Heart right ventricle (tissue), 16 donors: ENCODE data around the gene FADD. TPM values are rescaled to one million over a fixed set of nuclear protein-coding genes. Genes with fewer than 3 reads are reported as not detected.

Experiments used
- ATAC-seq, 8 donors: fragments of 200-7000 bp; cut with Tn5 transposase; one replicate each; pipeline ENCODE4 v1.9.1; 2020; ENCODE audit warnings: mild to moderate bottlenecking in 8 of 8, moderate library complexity in 8 of 8, moderate number of reproducible peaks in 1 of 8
- DNase-seq, 2 donors: peaks; one replicate each; pipeline ENCODE4 v3.0.0-alpha.2; 2020
- H3K27ac ChIP-seq, 10 donors: fragments of 200-600 bp; sonication (generic) in 2 of 10; one replicate each; pipeline versions ENCODE4 v1.5.0 to v1.8.0; 2020 to 2022; ENCODE audit warnings: mild to moderate bottlenecking in 3 of 10
- H3K27me3 ChIP-seq, 7 donors: fragments of 200-600 bp; one replicate each; pipeline ENCODE4 v1.8.0; 2021 to 2022; ENCODE audit warnings: mild to moderate bottlenecking in 2 of 7
- H3K36me3 ChIP-seq, 9 donors: fragments of 200-600 bp; sonication (generic) in 1 of 9; one replicate each; pipeline versions ENCODE4 v1.5.0 to v1.8.0; 2020 to 2022; ENCODE audit warnings: mild to moderate bottlenecking in 2 of 9
- H3K4me1 ChIP-seq, 9 donors: fragments of 200-600 bp; sonication (generic) in 1 of 9; one replicate each; pipeline versions ENCODE4 v1.5.0 to v1.8.0; 2020 to 2022; ENCODE audit warnings: mild to moderate bottlenecking in 4 of 9
- H3K4me3 ChIP-seq, 10 donors: fragments of 200-600 bp; sonication (generic) in 2 of 10; one replicate each; pipeline versions ENCODE4 v1.5.0 to v1.8.0; 2020 to 2022; ENCODE audit warnings: mild to moderate bottlenecking in 7 of 10, moderate library complexity in 2 of 10
- H3K9me3 ChIP-seq, 11 donors: fragments of 200-600 bp in 10 of 11; sonication (generic) in 2 of 11; one replicate each; pipeline versions ENCODE4 v1.5.0 to v1.8.0; 2013 to 2022; ENCODE audit warnings: mild to moderate bottlenecking in 2 of 11, control low read depth in 1 of 11, moderate library complexity in 1 of 11
- CTCF ChIP-seq, 9 donors: fragments of 200-600 bp; sonication (generic) in 2 of 9; IDR thresholded peaks; one replicate each; pipeline versions ENCODE4 v1.5.0 to v1.8.0; 2021 to 2022; ENCODE audit warnings: antibody characterized with exemption in 9 of 9, mild to moderate bottlenecking in 5 of 9, moderate library complexity in 1 of 9
- WGBS, 2 donors: extraction: QIAGEN DNeasy Blood & Tissue Kit; methylation state at CpG; one replicate each; pipeline ENCODE4 v1.1.7; 2013; ENCODE audit warnings: inconsistent platforms in 1 of 2; 5-methylcytosine and 5-hydroxymethylcytosine counted together
- intact Hi-C, 10 donors: fragments of 100-400 bp; cut with DNase I; formaldehyde crosslinking; loops; one replicate each; pipeline versions ENCODE4 v1.11.1 to v1.14.2; 2022
- polyA plus RNA-seq, 2 donors: library from polyadenylated mRNA; stranded (reverse); fragments of 200-250 nt; gene quantifications; one replicate each; pipeline ENCODE4 v1.2.3, GENCODE V29; 2013
- total RNA-seq, 10 donors: library from RNA; stranded (reverse); fragmentation: NEBNext Ultra II Directional in 3 of 10; extraction: Animal tissue kit (Norgen Biotek cat#: 25700) in 3 of 10; gene quantifications; one replicate each; pipeline versions ENCODE4 v1.2.1 to v1.2.4, GENCODE V29; 2021 to 2023
- donor health status: Arrhythmogenic right ventricular cardiomyopathy.
- donor health status: ischemic (EF 13 %, LVEDD 7.1; RV severe dilation, severe dysfunction).
- donor health status: healthy with polysubstance abuse.
- donor health status: DM: no; HTN: yes; CAD: no.
- donor health status: DM: no; HTN: no; CAD: no.
- donor health status: ischemic (EF 25% LVEDD 6.9; RV normal size, moderate dysfunction).
- donor health status: ischemic (EF 25% LVEDD 5.7; RV mildly dilated, moderate dysfunction).
- donor health status: healthy.
- donor health status: DM: yes; HTN: yes; CAD: no.
- donor health status: Ischemic cardiomyopathy.
- donor health status: ischemic (EF 35%, LVEDD 5.7; RV mildly dilated, moderate dysfunction).
- donor health status: nonischemic (EF 11% LVEDD 7.7; RV severe dilation, severe dysfunction).
- donor health status: DM: yes; HTN: yes; CAD: no.
- donor health status: PGD.
- donor health status: ischemic (EF 29% LVEDD 5.4; RV normal size, mild dysfunction).
- donor health status: nonischemic (EF 23%, LVEDD 6.1; RV moderate dilation, normal function).

The FADD gene
- total and polyA plus RNA-seq, 12 donors, result 4.8 to 16.9 (median 9.0) TPM

DNA sequence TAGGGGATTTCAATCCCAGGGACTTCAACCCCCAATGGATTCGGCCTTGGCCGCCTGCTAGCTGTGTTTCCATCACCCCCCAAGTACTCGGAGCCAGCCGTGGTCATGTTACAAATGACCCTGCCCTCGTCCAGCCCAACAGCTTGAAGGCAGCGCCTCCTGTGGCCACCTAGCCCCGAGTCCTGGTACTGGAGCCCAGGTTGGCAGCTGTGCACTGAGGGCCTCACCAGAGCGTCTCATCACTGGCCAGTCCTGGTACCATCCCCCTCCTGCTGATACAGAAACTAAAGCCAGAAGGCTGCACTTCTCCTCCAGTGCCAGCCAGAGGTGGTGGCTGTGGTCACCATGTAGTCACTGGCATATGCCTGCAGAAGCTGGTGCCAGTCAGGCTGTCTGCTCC, 44.9 kb upstream of the FADD start:
- TF ChIP-seq CTCF (IDR thresholded peaks at IDR 0.05), result peak in 7 of 9 donors; percentile 22 to 35 (median 30)
- intact Hi-C loops, result no loop called here
- no peaks in the 10 kb centered on the region for H3K9me3 ChIP-seq
- DNase-seq (no peak), ATAC-seq (peak in 3 of 8 donors; percentile 38 to 54 (median 43))
- 43 to 48% methylated on average over 8 of the region's 8 CpGs for WGBS, 2 donors
- no peaks in the 10 kb centered on the region for H3K27me3 ChIP-seq
- H3K4me3 ChIP-seq, result no peak overlapping the region
- peaks cover 0 to 37% (median 0%) of the 10 kb centered on the region in 9 donors for H3K36me3 ChIP-seq
- no peak overlapping the region for H3K27ac ChIP-seq
- no peaks in the 10 kb centered on the region for H3K4me1 ChIP-seq

DNA sequence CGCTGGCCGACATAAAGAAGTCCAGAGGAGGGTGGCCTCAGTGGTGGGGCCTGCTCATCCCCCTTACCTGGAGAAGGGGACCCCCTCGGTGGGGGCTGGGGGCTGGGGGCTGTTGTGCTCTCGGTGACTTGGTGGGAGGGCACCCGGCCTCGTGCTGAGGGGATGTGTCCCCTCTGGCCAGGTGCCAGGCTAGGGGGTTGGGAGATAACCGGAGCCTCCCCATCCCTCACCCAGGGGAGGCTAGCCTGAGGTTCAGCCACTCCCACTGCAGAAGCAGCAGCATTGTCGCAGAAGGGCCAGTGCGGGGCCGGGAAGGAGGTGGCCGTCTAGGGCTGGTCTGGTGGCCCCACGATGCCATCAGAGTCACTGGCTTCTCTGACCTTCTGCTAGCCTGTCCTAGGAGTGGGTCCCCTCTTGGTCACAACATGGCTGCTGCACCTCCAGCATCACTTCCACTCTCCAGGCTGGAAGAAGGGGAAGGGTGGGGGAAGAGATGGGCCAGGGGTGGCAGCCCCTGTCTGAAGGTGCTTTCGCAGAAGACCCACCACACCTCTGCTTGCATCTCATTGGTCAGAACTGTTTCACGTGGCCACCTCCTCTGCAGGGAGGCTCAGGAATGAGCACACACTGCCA, 44.2 kb upstream of the FADD start:
- Histone ChIP-seq H3K4me3 (no peak overlapping the region), H3K4me1 (no peaks in the 10 kb centered on the region), H3K27ac (no peak overlapping the region), H3K36me3 (peaks cover 0 to 36% (median 0%) of the 10 kb centered on the region in 9 donors), H3K27me3 (no peaks in the 10 kb centered on the region), H3K9me3 (no peaks in the 10 kb centered on the region)
- ATAC-seq (no peak), DNase-seq (no peak)
- TF ChIP-seq CTCF (IDR thresholded peaks at IDR 0.05), result no peak
- WGBS, 2 donors, result 88 to 91% methylated on average over 14 of the region's 14 CpGs
- intact Hi-C loops, result no loop called here

DNA sequence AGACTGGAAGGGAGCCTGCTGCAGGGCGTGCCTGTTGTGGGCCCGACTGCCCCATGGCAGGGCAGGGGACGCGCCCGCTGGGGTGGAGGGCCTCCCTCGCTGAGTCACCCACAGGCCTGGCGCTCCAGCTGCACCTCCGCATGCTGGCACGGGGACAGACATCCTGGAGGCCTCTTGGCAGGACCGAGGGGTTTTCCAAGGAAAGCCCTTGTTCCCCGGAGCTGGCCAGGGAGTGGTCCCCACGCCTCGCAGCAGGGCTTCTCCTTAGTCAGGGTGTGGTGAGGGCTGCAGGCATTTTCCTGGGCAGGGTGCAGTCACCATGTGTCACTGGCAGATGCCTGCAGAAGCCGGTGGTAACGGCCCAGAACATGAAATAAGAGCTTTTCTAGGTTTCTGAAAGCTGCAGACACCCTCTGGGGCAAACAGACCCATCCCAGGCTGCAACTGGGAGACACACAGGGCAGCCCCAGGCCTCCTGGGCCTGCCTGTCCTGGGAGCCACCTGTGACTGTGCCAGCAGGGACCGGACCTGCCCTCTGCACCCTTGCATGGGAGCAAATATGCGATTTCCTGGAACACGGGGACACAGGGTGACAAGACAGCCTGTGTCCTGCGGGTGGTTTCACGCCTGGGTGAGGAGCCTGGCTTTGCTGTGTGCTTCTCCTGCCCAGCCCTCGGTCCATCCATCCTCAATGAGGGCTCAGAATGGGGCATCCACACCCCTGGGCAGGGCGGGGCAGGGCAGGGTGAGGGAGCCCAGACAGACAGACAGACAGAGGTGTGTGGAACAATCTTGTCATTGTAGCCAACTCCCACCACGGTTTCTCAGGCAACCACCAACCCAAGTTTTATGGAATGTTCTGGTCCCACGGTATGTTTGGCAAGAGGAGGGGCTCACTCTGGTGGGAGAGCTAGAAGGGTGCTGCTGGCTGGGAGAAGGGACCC, 43.2 kb upstream of the FADD start:
- ATAC-seq (peak in 2 of 8 donors; percentile 30 to 36), DNase-seq (no peak)

More for the DNA sequence above, 43.2 kb upstream of the FADD start:
- H3K4me3 ChIP-seq, result no peak overlapping the region
- no peaks in the 10 kb centered on the region for H3K9me3 ChIP-seq
- no peaks in the 10 kb centered on the region for H3K4me1 ChIP-seq
- H3K36me3 ChIP-seq, result peaks cover 0 to 38% (median 0%) of the 10 kb centered on the region in 9 donors
- intact Hi-C loops, result no loop called here
- WGBS, 2 donors, result 77 to 78% methylated on average over 23 to 24 of the region's 24 CpGs
- no peak overlapping the region for H3K27ac ChIP-seq
- no peaks in the 10 kb centered on the region for H3K27me3 ChIP-seq
- no peak for TF ChIP-seq CTCF (IDR thresholded peaks at IDR 0.05)
